ENCODE results near the gene B3GAT1. TPM values are rescaled to one million over a fixed set of nuclear protein-coding genes. Genes with fewer than 3 reads are reported as not detected.

Gene B3GAT1
- total RNA-seq, 1 experiment from 2014 or later, result 34.3 TPM

- H4K8ac ChIP-seq (replicated peaks; ENCODE audit: insufficient read length, low read depth, low read length), result no peak overlapping the region
- no peak overlapping the region for H2BK12ac ChIP-seq (ENCODE audit: insufficient read length, low read depth, low read length)
- no peak overlapping the region for H3K14ac ChIP-seq (ENCODE audit: insufficient read depth, low read length)
- no peaks in the 10 kb centered on the region for H3K9me3 ChIP-seq (ENCODE audit: control insufficient read depth, low read depth, low read length)
- H3K4me3 Mint-ChIP-seq, result no peak overlapping the region
- no peak overlapping the region for H3K4ac ChIP-seq (ENCODE audit: low read depth, low read length)
- H3K4me1 ChIP-seq (ENCODE audit: insufficient read depth, low read length), result peaks cover 4% of the 10 kb centered on the region; the same call in 1 of the 2 replicates
- no peaks in the 10 kb centered on the region for H3K79me1 ChIP-seq (ENCODE audit: insufficient read depth, low read depth, low read length, poor library complexity, severe bottlenecking)
- no peak for TF ChIP-seq CTCF (conservative IDR thresholded peaks at IDR 0.05)
- H3K79me2 ChIP-seq (ENCODE audit: insufficient read depth, low read length), result peaks cover 1% of the 10 kb centered on the region; the same call in 1 of the 2 replicates
- H2BK20ac ChIP-seq (ENCODE audit: low read depth, low read length, poor library complexity, severe bottlenecking), result no peak overlapping the region
- no peaks in the 10 kb centered on the region for H3K9me3 Mint-ChIP-seq
- H3K4me2 ChIP-seq (ENCODE audit: insufficient read depth, insufficient read length, low read length), result no peak overlapping the region
- H4K91ac ChIP-seq (ENCODE audit: insufficient read length, low read depth, low read length), result no peak overlapping the region
- H3K23ac ChIP-seq (ENCODE audit: insufficient read length, low read depth, low read length), result no peak overlapping the region
- no peak overlapping the region for H2BK15ac ChIP-seq (ENCODE audit: low read depth, low read length)
- no peaks in the 10 kb centered on the region for H3K23me2 ChIP-seq (ENCODE audit: insufficient read length, low read depth, low read length, poor library complexity, severe bottlenecking)
- peaks cover 29 to 31% of the 10 kb centered on the region in 2 experiments for H3K4me1 Mint-ChIP-seq
- H3K27me3 ChIP-seq (ENCODE audit: insufficient read depth, low read length), result no peaks in the 10 kb centered on the region
- no peak overlapping the region for H3K9ac ChIP-seq (ENCODE audit: extremely low read depth, insufficient read length, low read length)
- peaks cover 5 to 21% (median 12%) of the 10 kb centered on the region in 3 experiments; a peak in 5 of 7 replicates for H3K36me3 Mint-ChIP-seq (ENCODE audit: insufficient read depth in 1 of 3, low read depth in 3 of 3)
- WGBS (ENCODE audit: extremely low coverage, insufficient read length, low lambda C conversion rate), result no CpG with 5 or more reads among the region's 9 CpGs
- H4K5ac ChIP-seq (ENCODE audit: insufficient read length, low read depth, low read length), result no peak overlapping the region
- H2BK5ac ChIP-seq (ENCODE audit: insufficient read length, low read length), result no peak overlapping the region
- H3K18ac ChIP-seq (ENCODE audit: insufficient read length, low read depth, low read length), result no peak overlapping the region
- H3K27ac ChIP-seq (ENCODE audit: insufficient read length, low read depth, low read length), result no peak overlapping the region
- H3T11ph ChIP-seq (ENCODE audit: low read length), result no peak overlapping the region
- H2AFZ ChIP-seq (ENCODE audit: low read length), result no peak overlapping the region
- no peak overlapping the region for H2BK120ac ChIP-seq (ENCODE audit: low read depth, low read length, poor library complexity, severe bottlenecking)
- no peak for DNase-seq
- H2AK5ac ChIP-seq (ENCODE audit: insufficient read length, low read length), result no peak overlapping the region
- peaks cover 14% of the 10 kb centered on the region for H3K27me3 Mint-ChIP-seq (ENCODE audit: low read depth)
- no peak overlapping the region for H3K56ac ChIP-seq (ENCODE audit: insufficient read length, low read depth, low read length)
- peaks cover 4% of the 10 kb centered on the region for H4K20me1 ChIP-seq (ENCODE audit: control insufficient read depth, insufficient read depth, insufficient read length)
- peak overlapping the region in 2 of 3 experiments; percentile 53 to 62; a peak in 2 of 7 replicates for H3K27ac Mint-ChIP-seq
Measured at GRCh38 chr11:134405841-134406240, 6.2 kb downstream of the B3GAT1 start.
